Smooth muscle cell (in vitro differentiated cells): Measurements from ENCODE around the gene CAND2. TPM values are rescaled to one million over a fixed set of nuclear protein-coding genes. Genes with fewer than 3 reads are reported as not detected.

Experiments
- DNase-seq: peaks from one replicate; lab custom pipeline; 2025; ENCODE audit not compliant: unreplicated experiment; lab: John Stamatoyannopoulos, UW
- H2AFZ ChIP-seq: fragments of 200-600 bp; sonication (generic); 2 replicates; pipeline ENCODE4 v1.6.0; 2016; ENCODE audit warnings: antibody characterized with exemption, low read depth, mild to moderate bottlenecking
- H3F3A ChIP-seq: fragments of 200-600 bp; sonication (generic); 2 replicates; pipeline ENCODE4 v1.6.0; 2017; ENCODE audit warnings: antibody characterized with exemption, low read depth
- H3K27ac ChIP-seq: fragments of 200-600 bp; sonication (generic); 2 replicates; pipeline ENCODE4 v1.5.1; 2016; ENCODE audit warnings: low read depth, mild to moderate bottlenecking
- H3K27me3 ChIP-seq: fragments of 200-600 bp; sonication (generic); 2 replicates; pipeline ENCODE4 v1.6.1; 2016; ENCODE audit warnings: low read depth, mild to moderate bottlenecking
- H3K36me3 ChIP-seq: fragments of 200-600 bp; sonication (generic); 2 replicates; pipeline ENCODE4 v1.5.1; 2016; ENCODE audit warnings: low read depth
- H3K4me1 ChIP-seq: fragments of 200-600 bp; sonication (generic); 2 replicates; pipeline ENCODE4 v1.5.1; 2016; ENCODE audit warnings: low read depth
- H3K4me2 ChIP-seq: fragments of 200-600 bp; sonication (generic); 2 replicates; pipeline ENCODE4 v1.6.0; 2016; ENCODE audit warnings: mild to moderate bottlenecking
- H3K4me3 ChIP-seq: fragments of 200-600 bp; sonication (generic); 2 replicates; pipeline ENCODE4 v1.5.1; 2016; ENCODE audit warnings: mild to moderate bottlenecking
- H3K79me2 ChIP-seq: fragments of 200-600 bp; sonication (generic); 2 replicates; pipeline ENCODE4 v1.6.0; 2016; ENCODE audit warnings: low read depth, mild to moderate bottlenecking
- H3K9ac ChIP-seq: fragments of 200-600 bp; sonication (generic); 2 replicates; pipeline ENCODE4 v1.6.0; 2016; ENCODE audit warnings: low read depth
- H3K9me3 ChIP-seq: fragments of 200-600 bp; sonication (generic); replicated peaks from 2 replicates; pipeline ENCODE4 v1.5.1; 2016; ENCODE audit warnings: low read depth
- H4K20me1 ChIP-seq: fragments of 200-600 bp; sonication (generic); 2 replicates; pipeline ENCODE4 v1.6.0; 2016; ENCODE audit warnings: low read depth
- CTCF ChIP-seq: fragments of 200-600 bp; sonication (generic); IDR thresholded peaks from 2 replicates; pipeline ENCODE4 v1.5.1; 2017; ENCODE audit warnings: borderline replicate concordance, mild to moderate bottlenecking, antibody characterized with exemption; ENCODE audit not compliant: insufficient read depth, poor library complexity, severe bottlenecking
- WGBS: methylation state at CpG from one replicate; pipeline ENCODE4 v1.1.7; 2016; ENCODE audit warnings: low lambda C conversion rate; 5-methylcytosine and 5-hydroxymethylcytosine counted together
- polyA plus RNA-seq: library from polyadenylated mRNA; unstranded; fragments of >200 nt; fragmentation: Nextera tagmentation; extraction: Ambion mirVana; gene quantifications from 2 replicates; pipeline ENCODE4 v1.2.1, GENCODE V29; 2016
- total RNA-seq: library from RNA; depleted of rRNA; stranded (reverse); fragments of >200 nt; gene quantifications from 2 replicates; pipeline ENCODE4 v1.2.3, GENCODE V29; 2014

Gene CAND2
- total and polyA plus RNA-seq, 2 experiments from 2014 or later = 2.1 to 2.7 TPM

- H3K9me3 ChIP-seq = no peaks in the 10 kb centered on the region
- no peaks in the 10 kb centered on the region for H3K36me3 ChIP-seq
- no peak overlapping the region for H3K4me2 ChIP-seq
- no peak for TF ChIP-seq CTCF
- H3K27ac ChIP-seq = no peak overlapping the region
- WGBS = 96% methylated on average over 3 of the region's 3 CpGs
- no peaks in the 10 kb centered on the region for H3F3A ChIP-seq
- H3K4me3 ChIP-seq = no peak overlapping the region
- no peak for DNase-seq
- H3K79me2 ChIP-seq = no peaks in the 10 kb centered on the region
- no peak overlapping the region for H3K9ac ChIP-seq
- no peaks in the 10 kb centered on the region for H4K20me1 ChIP-seq
- peaks cover 4% of the 10 kb centered on the region for H3K4me1 ChIP-seq
- no peaks in the 10 kb centered on the region for H3K27me3 ChIP-seq
- H2AFZ ChIP-seq = no peak overlapping the region
Observed at GRCh38 chr3:12809001-12809400, 12.5 kb downstream of the CAND2 start.

GRCh38 chr3:12809435-12809834 lies 13.0 kb downstream of the CAND2 start:
- no peak overlapping the region for H3K9ac ChIP-seq
- H3K79me2 ChIP-seq = no peaks in the 10 kb centered on the region
- peaks cover 4% of the 10 kb centered on the region for H3K4me1 ChIP-seq
- H3F3A ChIP-seq = no peaks in the 10 kb centered on the region
- H3K4me3 ChIP-seq = peak overlapping the region; percentile 79
- no peaks in the 10 kb centered on the region for H3K27me3 ChIP-seq
- peak overlapping the region; percentile 93 for H2AFZ ChIP-seq
- no peaks in the 10 kb centered on the region for H3K9me3 ChIP-seq
- peak overlapping the region; percentile 86 for H3K4me2 ChIP-seq
- no peaks in the 10 kb centered on the region for H3K36me3 ChIP-seq
- no peak for DNase-seq
- no peak for TF ChIP-seq CTCF
- H4K20me1 ChIP-seq = no peaks in the 10 kb centered on the region
- no peak overlapping the region for H3K27ac ChIP-seq
- 92% methylated on average over 5 of the region's 5 CpGs for WGBS

- WGBS = 1% methylated on average over 41 of the region's 50 CpGs
- Histone ChIP-seq H3K27ac (no peak overlapping the region), H3F3A (no peaks in the 10 kb centered on the region), H4K20me1 (no peaks in the 10 kb centered on the region), H3K4me1 (peaks cover 4% of the 10 kb centered on the region), H3K27me3 (no peaks in the 10 kb centered on the region), H3K9ac (no peak overlapping the region), H3K9me3 (no peaks in the 10 kb centered on the region), H3K36me3 (no peaks in the 10 kb centered on the region), H2AFZ (peak overlapping the region; percentile 93), H3K79me2 (no peaks in the 10 kb centered on the region), H3K4me3 (peak overlapping the region; percentile 79), H3K4me2 (peak overlapping the region; percentile 86)
- peak; percentile 93 for TF ChIP-seq CTCF
- peak; percentile 93 for DNase-seq
Observed at GRCh38 chr3:12810013-12810780, 13.7 kb downstream of the CAND2 start.

DNA sequence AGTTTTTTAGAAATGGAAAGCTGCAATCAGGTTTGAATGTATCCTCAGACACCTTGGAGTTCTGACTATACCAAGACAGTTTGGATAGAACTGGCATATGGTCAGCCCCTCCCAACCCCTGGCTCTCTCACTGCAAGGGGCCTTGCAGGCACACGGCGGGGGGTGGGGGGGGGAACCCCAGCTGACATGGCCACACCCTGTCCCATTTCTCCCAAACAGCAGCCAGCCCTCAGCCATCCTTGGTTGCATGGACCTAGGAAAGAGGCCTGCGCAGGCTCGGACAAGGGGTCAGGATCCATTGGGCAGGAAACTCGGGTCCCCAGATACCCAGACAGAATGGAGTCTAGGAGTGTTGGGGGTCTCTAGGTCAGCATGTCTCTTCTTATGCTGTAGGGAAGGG lies 14.5 kb downstream of the CAND2 start:
- 91% methylated on average over 5 of the region's 5 CpGs for WGBS
- H3K79me2 ChIP-seq = no peaks in the 10 kb centered on the region
- peak overlapping the region; percentile 86 for H2AFZ ChIP-seq
- no peak overlapping the region for H3K9ac ChIP-seq
- no peaks in the 10 kb centered on the region for H3F3A ChIP-seq
- no peaks in the 10 kb centered on the region for H3K9me3 ChIP-seq
- no peak for TF ChIP-seq CTCF
- H3K4me2 ChIP-seq = peak overlapping the region; percentile 86
- DNase-seq = no peak
- no peak overlapping the region for H3K4me3 ChIP-seq
- no peak overlapping the region for H3K27ac ChIP-seq
- peaks cover 4% of the 10 kb centered on the region for H3K4me1 ChIP-seq
- no peaks in the 10 kb centered on the region for H3K27me3 ChIP-seq
- H3K36me3 ChIP-seq = no peaks in the 10 kb centered on the region
- no peaks in the 10 kb centered on the region for H4K20me1 ChIP-seq
